CD4-positive, alpha-beta T cell treated with Interleukin-6 for 4 hours (primary cell): ENCODE measurements around the gene MARK4.
"Not testable (repeated sequence)": the region's sequence is repeated elsewhere in the genome, so short reads cannot be mapped to it uniquely, and the experiment has no call there.

Experiments used
- DNase-seq: peaks from one replicate; pipeline ENCODE4 v3.0.0-alpha.2; 2020; ENCODE audit warnings: mixed read lengths

The MARK4 gene

GRCh38 chr19:45307361-45307760, 56.3 kb downstream of the MARK4 start:
- no peak for DNase-seq

GRCh38 chr19:45309322-45309721, 58.3 kb downstream of the MARK4 start:
- not testable (repeated sequence) for DNase-seq

GRCh38 chr19:45311621-45312020, 60.5 kb downstream of the MARK4 start:
- no peak for DNase-seq

- not testable (repeated sequence) for DNase-seq
Observed at GRCh38 chr19:45312285-45312684, 61.2 kb downstream of the MARK4 start.

- no peak for DNase-seq
Observed at GRCh38 chr19:45314708-45315245, 63.7 kb downstream of the MARK4 start.

- no peak for DNase-seq
Observed at GRCh38 chr19:45315304-45315703, 64.2 kb downstream of the MARK4 start.

GRCh38 chr19:45320997-45321775, 70.1 kb downstream of the MARK4 start:
- DNase-seq = no peak

GRCh38 chr19:45321848-45322247, 70.8 kb downstream of the MARK4 start:
- no peak for DNase-seq

GRCh38 chr19:45322311-45322710, 71.2 kb downstream of the MARK4 start:
- DNase-seq = no peak

GRCh38 chr19:45322744-45323281, 71.7 kb downstream of the MARK4 start, which contains the start of gene CKM:
CKM (minus strand) TSS chr19:45322875; CDS start chr19:45319713, 3,162 bp downstream.
- DNase-seq = no peak

- no peak for DNase-seq
Observed at GRCh38 chr19:45323671-45324081, 72.6 kb downstream of the MARK4 start.

GRCh38 chr19:45324349-45324907, 73.4 kb downstream of the MARK4 start:
- no peak for DNase-seq

GRCh38 chr19:45327404-45328143, 76.5 kb downstream of the MARK4 start:
- no peak for DNase-seq

- DNase-seq = no peak
Observed at GRCh38 chr19:45331411-45331810, 80.3 kb downstream of the MARK4 start.

- DNase-seq = no peak
Observed at GRCh38 chr19:45333609-45334303, 82.7 kb downstream of the MARK4 start.

- not testable (repeated sequence) for DNase-seq
Observed at GRCh38 chr19:45334881-45335280, 83.8 kb downstream of the MARK4 start.

GRCh38 chr19:45336696-45337251, 85.7 kb downstream of the MARK4 start:
- DNase-seq = no peak

GRCh38 chr19:45339629-45340028, 88.6 kb downstream of the MARK4 start:
- no peak for DNase-seq

- peak; percentile 43 for DNase-seq
Observed at GRCh38 chr19:45340232-45340898, 89.3 kb downstream of the MARK4 start, which contains the start of gene KLC3. KLC3 (plus strand) TSS chr19:45340750; CDS start chr19:45345542, 4,792 bp downstream.

- no peak for DNase-seq
Observed at GRCh38 chr19:45340899-45341453, 89.9 kb downstream of the MARK4 start.

- no peak for DNase-seq
Observed at GRCh38 chr19:45342911-45343310, 91.8 kb downstream of the MARK4 start.
